GM20000 (cell line): ENCODE results near the gene TSNAXIP1.

Experiments
- DNase-seq: peaks from one replicate; pipeline ENCODE4 v3.0.0; 2012; ENCODE audit warnings: low spot score
- CTCF ChIP-seq: IDR thresholded peaks from 2 replicates; pipeline ENCODE4 v1.5.1; 2012; ENCODE audit warnings: mild to moderate bottlenecking, control low read depth; ENCODE audit errors: extremely low read depth, missing control alignments

The TSNAXIP1 gene

GRCh38 chr16:67786491-67786890 lies 20.2 kb upstream of the TSNAXIP1 start:
- no peak for DNase-seq
- no peak for TF ChIP-seq CTCF

GRCh38 chr16:67790071-67790470 lies 16.6 kb upstream of the TSNAXIP1 start:
- TF ChIP-seq CTCF, result no peak

GRCh38 chr16:67796099-67796718 lies 10.5 kb upstream of the TSNAXIP1 start:
- DNase-seq, result no peak
- TF ChIP-seq CTCF, result no peak

More at GRCh38 chr16:67790071-67790470, 16.6 kb upstream of the TSNAXIP1 start:
- DNase-seq, result no peak

GRCh38 chr16:67800338-67800926 lies 6.3 kb upstream of the TSNAXIP1 start:
- no peak for TF ChIP-seq CTCF
- DNase-seq, result no peak

GRCh38 chr16:67801241-67801640 lies 5.4 kb upstream of the TSNAXIP1 start:
- TF ChIP-seq CTCF, result no peak

GRCh38 chr16:67801883-67802282 lies 4.8 kb upstream of the TSNAXIP1 start:
- TF ChIP-seq CTCF, result no peak
- DNase-seq, result no peak

More at GRCh38 chr16:67801241-67801640, 5.4 kb upstream of the TSNAXIP1 start:
- DNase-seq, result no peak

- peak; percentile 32 for DNase-seq
- no peak for TF ChIP-seq CTCF
These were observed 2.8 kb upstream of the TSNAXIP1 start for GRCh38 chr16:67803894-67804293.
